GM19035 (cell line): ENCODE results near the gene SEMA3E.
"Not testable (repeated sequence)": the region's sequence is repeated elsewhere in the genome, so short reads cannot be mapped to it uniquely, and the experiment has no call there.

Source experiments
- ATAC-seq: cut with Tn5 transposase; IDR thresholded peaks from one replicate; pipeline ENCODE4 v1.9.1; 2021; ENCODE audit not compliant: unreplicated experiment

Gene SEMA3E

GRCh38 chr7:83648464-83649241 is at the start of gene SEMA3E:
TSS of gene SEMA3E (minus strand) at chr7:83649139.
- ATAC-seq = no peak

DNA sequence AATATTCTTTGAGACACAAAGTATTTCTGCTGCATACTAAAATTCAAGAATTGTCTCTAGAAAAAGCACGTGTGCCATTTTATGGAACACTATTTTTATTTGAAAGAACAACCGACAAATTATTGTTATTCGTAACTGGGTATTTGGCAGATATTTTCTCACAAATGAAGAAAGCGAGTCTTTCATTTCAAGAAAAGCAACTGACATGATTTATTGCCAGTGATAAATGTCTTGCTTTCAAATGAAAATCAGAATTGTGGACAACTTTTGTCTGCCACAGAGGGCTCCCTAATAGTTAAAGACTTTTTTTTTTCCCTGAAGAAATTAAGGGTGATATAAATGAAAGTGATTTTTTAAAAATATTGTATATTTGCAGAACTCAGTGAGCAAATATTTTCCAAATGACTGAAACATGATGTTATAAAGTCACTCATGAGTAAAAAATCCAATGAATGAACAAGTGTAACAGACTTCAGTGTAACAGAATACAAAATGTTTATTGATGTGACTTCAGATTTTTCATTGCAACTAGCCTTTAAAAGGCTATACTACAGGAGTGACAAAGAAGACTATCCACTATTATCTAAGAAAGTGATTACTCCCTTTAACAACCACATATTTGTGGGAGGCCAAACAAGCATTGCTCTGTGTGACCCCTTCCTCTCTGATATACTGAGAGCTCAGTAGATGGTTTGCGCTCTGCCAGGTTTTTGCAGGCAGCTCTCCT is 49.0 kb upstream of the SEMA3E start:
- ATAC-seq = no peak

GRCh38 chr7:83696101-83696500 is 47.2 kb upstream of the SEMA3E start:
- ATAC-seq = no peak

DNA sequence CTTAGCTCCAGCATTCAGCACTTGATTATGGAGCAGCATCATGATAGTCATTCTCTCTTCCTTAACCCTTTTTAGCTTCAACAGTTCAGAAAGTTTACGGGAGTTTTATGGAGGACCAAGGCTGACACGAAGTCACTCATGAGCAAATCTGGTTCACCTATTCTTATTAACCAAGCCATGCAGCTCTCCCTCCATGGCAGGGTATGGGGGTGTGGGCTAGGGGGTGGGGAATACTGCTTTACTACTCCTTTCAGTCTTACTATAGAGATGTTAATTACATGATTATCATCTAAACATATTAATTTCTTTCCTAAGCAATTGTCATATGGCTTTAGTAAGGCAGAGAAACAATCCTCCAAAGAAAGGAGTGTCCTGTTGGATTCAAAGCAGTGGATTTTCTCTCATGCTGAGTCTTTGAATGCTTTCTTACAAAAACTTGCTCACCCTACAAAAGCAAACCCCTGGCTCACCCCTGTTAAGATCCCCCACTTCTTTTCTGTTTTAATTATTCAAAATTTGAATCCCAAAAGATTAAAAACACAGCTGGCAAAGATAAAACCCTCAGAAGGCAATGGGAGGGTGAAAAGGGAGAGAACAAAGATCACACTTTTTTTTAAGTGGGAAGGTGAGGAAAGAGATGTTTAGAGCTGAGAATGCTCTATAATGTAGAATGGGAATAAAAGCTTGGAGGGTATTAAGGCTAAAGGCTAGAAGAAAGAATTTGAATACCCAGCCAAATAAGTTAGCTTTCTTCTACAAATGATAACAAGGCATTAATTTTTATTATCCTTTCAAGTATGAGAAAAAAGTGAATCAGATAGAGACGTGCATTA is 46.4 kb upstream of the SEMA3E start:
- no peak for ATAC-seq

GRCh38 chr7:83693256-83693655 is 44.3 kb upstream of the SEMA3E start:
- no peak for ATAC-seq

DNA sequence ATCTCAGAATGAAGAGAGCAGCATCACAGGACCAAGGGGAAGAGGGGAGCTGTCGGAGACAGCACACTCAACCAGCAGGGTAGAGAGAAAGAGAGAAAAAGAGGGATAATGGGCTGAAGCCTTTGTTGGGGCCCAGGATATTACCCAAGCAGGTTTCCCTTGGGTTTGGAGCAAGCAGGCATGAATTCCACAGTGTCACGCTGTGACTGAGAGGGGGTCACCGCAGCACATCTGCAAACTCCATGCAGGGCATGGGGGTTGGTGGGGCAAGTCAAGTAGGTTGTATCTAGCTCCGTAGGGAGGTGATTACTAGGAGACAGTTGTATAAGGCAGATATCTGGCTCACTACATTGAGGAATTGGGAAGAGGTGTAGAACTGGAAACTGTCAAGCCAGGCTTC is 42.2 kb upstream of the SEMA3E start:
- ATAC-seq = no peak

- no peak for ATAC-seq
These were observed 40.9 kb upstream of the SEMA3E start for GRCh38 chr7:83689855-83690254.

GRCh38 chr7:83686416-83686815 is 37.5 kb upstream of the SEMA3E start:
- no peak for ATAC-seq

- ATAC-seq = no peak
These were observed 36.0 kb upstream of the SEMA3E start for GRCh38 chr7:83684928-83685327.

GRCh38 chr7:83681200-83681778 is 32.4 kb upstream of the SEMA3E start:
- no peak for ATAC-seq

GRCh38 chr7:83677180-83677866 is 28.4 kb upstream of the SEMA3E start:
- ATAC-seq = no peak

- ATAC-seq = not testable (repeated sequence)
These were observed 24.4 kb upstream of the SEMA3E start for GRCh38 chr7:83673291-83673690.

DNA sequence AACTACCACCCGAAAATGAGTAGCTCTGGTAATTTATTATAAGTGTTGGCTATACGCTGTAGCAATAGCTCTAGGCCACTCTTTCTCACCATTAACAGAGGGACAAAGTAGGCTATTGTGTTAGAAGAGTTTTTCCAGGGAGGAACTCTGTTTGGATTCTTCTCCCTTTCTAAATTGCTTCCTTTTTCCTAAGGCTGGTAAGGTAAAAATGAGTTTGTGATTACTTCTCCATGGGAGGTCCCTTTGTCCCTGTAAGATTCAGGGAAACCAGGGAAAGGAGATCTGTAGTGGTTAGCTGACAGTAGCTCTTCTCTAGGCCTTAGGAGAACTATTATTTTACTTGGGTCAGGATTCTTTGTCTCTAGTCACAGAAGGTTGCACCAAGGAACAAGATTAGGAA is 23.2 kb upstream of the SEMA3E start:
- no peak for ATAC-seq

DNA sequence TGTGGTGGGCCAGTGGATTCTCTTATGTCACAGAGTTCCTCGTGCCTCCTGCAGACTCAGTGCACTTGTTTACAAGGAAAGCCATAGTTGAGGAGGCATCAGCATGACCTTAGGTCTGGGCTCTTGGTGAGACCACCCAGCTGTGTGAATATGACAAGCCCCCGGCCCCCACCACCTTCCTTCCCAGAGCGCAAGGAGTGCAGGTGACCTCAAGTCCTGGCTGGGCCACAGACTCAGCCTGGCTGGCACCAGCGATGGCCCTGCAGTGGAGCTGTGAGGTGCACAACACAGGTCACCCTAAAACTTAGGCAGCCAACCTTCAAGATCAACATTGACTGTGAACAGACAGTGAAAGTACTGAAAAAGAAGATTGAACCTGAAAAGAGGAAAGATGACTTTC is 14.2 kb upstream of the SEMA3E start:
- no peak for ATAC-seq

DNA sequence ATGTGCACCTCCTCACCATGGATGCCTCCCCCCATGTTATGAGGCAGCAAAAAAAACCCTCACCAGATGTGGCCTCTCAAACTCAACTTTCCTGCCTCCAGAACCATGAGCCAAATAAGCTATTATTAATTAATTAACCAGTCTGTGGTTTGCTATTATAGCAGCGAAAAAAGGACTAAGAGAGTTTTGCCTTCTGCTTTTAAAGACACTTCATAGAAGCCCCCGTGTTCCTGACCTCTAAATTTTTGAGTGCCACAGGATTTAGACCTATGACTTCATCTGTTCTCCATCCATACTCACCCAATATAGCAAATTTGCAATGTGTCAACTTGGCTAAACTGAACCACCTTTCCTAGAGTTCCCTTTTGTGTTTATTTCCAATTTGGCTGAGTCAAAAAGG is 9.2 kb upstream of the SEMA3E start:
- ATAC-seq = no peak

GRCh38 chr7:83655951-83656556 is 7.1 kb upstream of the SEMA3E start:
- ATAC-seq = peak; percentile 92

- ATAC-seq = no peak
These were observed 3.5 kb upstream of the SEMA3E start for GRCh38 chr7:83652481-83652880.

DNA sequence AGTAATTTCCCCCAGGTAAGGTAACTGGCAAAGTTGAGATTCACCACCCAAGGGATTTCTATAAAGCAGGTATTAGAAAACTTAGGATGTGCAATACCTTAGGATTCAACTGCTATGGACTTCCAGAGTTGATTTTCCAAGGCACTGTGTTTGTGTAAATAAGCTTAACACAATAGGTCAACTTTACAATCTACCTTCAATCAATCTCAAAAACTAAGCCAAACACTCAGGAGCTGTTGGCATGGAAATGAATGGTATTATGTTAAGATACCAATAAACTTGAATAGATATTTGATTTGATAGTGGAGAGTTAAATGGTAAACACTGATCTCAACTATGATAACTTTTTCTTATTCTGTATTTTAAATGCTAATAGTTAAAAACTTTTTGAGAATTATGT is 762 bp upstream of the SEMA3E start:
- no peak for ATAC-seq

DNA sequence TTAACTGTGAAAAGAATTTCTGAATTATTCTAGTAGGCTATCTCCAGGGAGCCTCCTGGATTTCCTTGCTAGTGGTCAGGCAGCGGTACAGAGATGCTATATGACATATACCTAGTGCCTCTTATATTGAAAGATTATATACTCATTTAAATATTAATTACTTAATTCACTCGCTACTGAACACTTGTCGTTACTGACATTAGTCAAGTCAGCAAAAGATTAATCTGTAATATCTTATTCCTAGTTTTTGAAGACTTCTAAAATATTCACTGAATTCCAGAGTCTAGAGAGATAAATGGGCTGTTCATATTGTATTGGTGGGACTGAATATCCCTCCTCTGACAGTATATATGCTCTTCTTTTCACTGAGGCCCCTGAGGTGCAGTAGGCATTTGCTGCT is 2.9 kb downstream of the SEMA3E start:
- no peak for ATAC-seq

- ATAC-seq = no peak
These were observed 5.2 kb downstream of the SEMA3E start for GRCh38 chr7:83643739-83644138.
